Esophagus muscularis mucosa (tissue), 4 donors: ENCODE measurements around the gene PCDHGA6. TPM values are rescaled to one million over a fixed set of nuclear protein-coding genes. Genes with fewer than 3 reads are reported as not detected.
"Not testable (repeated sequence)": the region's sequence is repeated elsewhere in the genome, so short reads cannot be mapped to it uniquely, and the experiment has no call there.

Experiments used
- DNase-seq: peaks from one replicate; pipeline ENCODE4 v3.0.0-alpha.2; 2017; ENCODE audit errors: extremely low spot score
- H3K27ac ChIP-seq, 4 donors: fragments of 200-600 bp; sonication (generic); replicated peaks in 1 of 4; 1 replicate in 3 of 4; 2 replicates in 1 of 4; pipeline ENCODE4 v1.5.1; 2016 to 2019; ENCODE audit warnings: mild to moderate bottlenecking in 1 of 4
- H3K27me3 ChIP-seq, 4 donors: fragments of 200-600 bp; sonication (generic); one replicate each; pipeline versions ENCODE4 v1.5.1 to v1.6.0; 2016 to 2019
- H3K36me3 ChIP-seq, 4 donors: fragments of 200-600 bp; sonication (generic); one replicate each; pipeline ENCODE4 v1.5.1; 2016 to 2019
- H3K4me1 ChIP-seq, 4 donors: fragments of 200-600 bp; sonication (generic); one replicate each; pipeline ENCODE4 v1.5.1; 2016 to 2019
- H3K4me3 ChIP-seq, 4 donors: fragments of 200-600 bp; sonication (generic); 1 replicate in 2 of 4; 2 replicates in 2 of 4; pipeline ENCODE4 v1.5.1; 2016 to 2019; ENCODE audit warnings: mild to moderate bottlenecking in 4 of 4, moderate library complexity in 1 of 4
- H3K9me3 ChIP-seq, 4 donors: fragments of 200-600 bp; sonication (generic); 1 replicate in 3 of 4; 2 replicates in 1 of 4; pipeline ENCODE4 v1.5.1; 2016 to 2019
- CTCF ChIP-seq, 3 experiments: fragments of 200-600 bp in 2 of 3; fragments of 450-650 bp in 1 of 3; sonication (generic) in 2 of 3; IDR thresholded peaks; one replicate each; pipeline ENCODE4 v1.5.1; 2017 to 2019; ENCODE audit warnings: antibody characterized with exemption in 3 of 3, mild to moderate bottlenecking in 2 of 3, moderate library complexity in 1 of 3
- EP300 ChIP-seq: sonication (generic); formaldehyde crosslinking; IDR thresholded peaks from one replicate; pipeline ENCODE4 v1.6.1; 2017; ENCODE audit warnings: antibody characterized with exemption
- POLR2A ChIP-seq: fragments of 450-650 bp; IDR thresholded peaks from one replicate; pipeline ENCODE4 v1.6.1; 2017; ENCODE audit warnings: antibody characterized with exemption, moderate library complexity, mild to moderate bottlenecking, low read depth
- POLR2AphosphoS5 ChIP-seq, 2 donors: sonication (generic); formaldehyde crosslinking; IDR thresholded peaks; one replicate each; pipeline ENCODE4 v1.6.1; 2017; ENCODE audit warnings: antibody characterized with exemption in 2 of 2
- WGBS: methylation state at CpG from one replicate; pipeline ENCODE4 v1.1.5; 2018; 5-methylcytosine and 5-hydroxymethylcytosine counted together
- intact Hi-C: fragments of 100-400 bp; cut with DNase I; formaldehyde crosslinking; loops from one replicate; pipeline ENCODE4 v1.15.1; 2023
- total RNA-seq, 4 donors: library from RNA; depleted of rRNA; stranded (reverse); fragments of >200 nt; gene quantifications; one replicate each; pipeline versions ENCODE4 v1.1.0 to v1.2.1, GENCODE V29; 2016

Gene PCDHGA6
- total RNA-seq, 4 donors from 2014 or later = 4.1 to 7.1 (median 5.9) TPM

- DNase-seq = no peak
- WGBS = 29% methylated on average over 31 of the region's 31 CpGs
- no peak within 1 kb of the TSS for H3K27ac ChIP-seq
These were observed 39.3 kb downstream of the PCDHGA6 start, which contains the start of gene PCDHGA10 for GRCh38 chr5:141412854-141413539. Gene PCDHGA10 (plus strand): TSS chr5:141412987. CDS start chr5:141413176, 189 bp downstream.

GRCh38 chr5:141413540-141414069 is 39.9 kb downstream of the PCDHGA6 start:
- Histone ChIP-seq H3K4me1 (peaks cover 0 to 7% (median 0%) of the 10 kb centered on the region in 4 donors), H3K4me3 (peak overlapping the region; percentile 24 to 41 (median 32)), H3K27ac (no peak overlapping the region), H3K9me3 (peaks cover 10 to 98% (median 92%) of the 10 kb centered on the region in 4 donors), H3K36me3 (peaks cover 0 to 6% (median 2%) of the 10 kb centered on the region in 4 donors), H3K27me3 (no peaks in the 10 kb centered on the region)
- TF ChIP-seq POLR2A (no peak), CTCF (IDR thresholded peaks at IDR 0.05) (no peak)
- 18% methylated on average over 25 of the region's 25 CpGs for WGBS
- DNase-seq = no peak
- intact Hi-C loops = loop anchor here (10.0 kb wide), 1 partner anchor 111 kb away; no protein-coding TSS in a partner anchor

More at GRCh38 chr5:141412854-141413539, 39.3 kb downstream of the PCDHGA6 start, which contains the start of gene PCDHGA10:
- Histone ChIP-seq H3K36me3 (peaks cover 0 to 6% (median 2%) of the 10 kb centered on the region in 4 donors), H3K4me3 (peak within 1 kb of the TSS; percentile 24 to 41 (median 32)), H3K9me3 (peaks cover 11 to 98% (median 92%) of the 10 kb centered on the region in 4 donors), H3K4me1 (peaks cover 0 to 7% (median 0%) of the 10 kb centered on the region in 4 donors), H3K27me3 (no peaks in the 10 kb centered on the region)
- intact Hi-C loops = loop anchor here (10.0 kb wide), 1 partner anchor 112 kb away; no protein-coding TSS in a partner anchor
- peak; percentile 16 to 35 (median 27) for TF ChIP-seq CTCF (IDR thresholded peaks at IDR 0.05)
- TF ChIP-seq EP300 = no peak

- intact Hi-C loops = loop anchor here (5.0 to 10.0 kb wide), 2 partner anchors 110 to 143 kb away; no protein-coding TSS in a partner anchor
- not testable (repeated sequence) for H3K27me3 ChIP-seq
These were observed 41.0 kb downstream of the PCDHGA6 start for GRCh38 chr5:141414548-141415274.

DNA sequence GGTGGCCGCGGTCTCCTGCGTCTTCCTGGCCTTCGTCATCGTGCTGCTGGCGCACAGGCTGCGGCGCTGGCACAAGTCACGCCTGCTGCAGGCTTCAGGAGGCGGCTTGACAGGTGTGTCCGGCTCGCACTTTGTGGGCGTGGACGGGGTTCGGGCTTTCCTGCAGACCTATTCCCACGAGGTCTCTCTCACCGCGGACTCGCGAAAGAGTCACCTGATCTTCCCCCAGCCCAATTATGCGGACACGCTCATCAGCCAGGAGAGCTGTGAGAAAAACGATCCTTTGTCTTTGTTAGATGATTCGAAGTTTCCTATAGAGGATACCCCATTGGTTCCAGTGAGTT is 41.6 kb downstream of the PCDHGA6 start:
- intact Hi-C loops = loop anchor here (5.0 to 10.0 kb wide), 2 partner anchors 110 to 142 kb away; no protein-coding TSS in a partner anchor
- not testable (repeated sequence) for H3K27me3 ChIP-seq, DNase-seq, H3K27ac ChIP-seq, H3K36me3 ChIP-seq, H3K4me3 ChIP-seq
- Histone ChIP-seq H3K9me3 (peaks cover 9 to 98% (median 92%) of the 10 kb centered on the region in 4 donors), H3K4me1 (peaks cover 0 to 17% (median 4%) of the 10 kb centered on the region in 4 donors)
- WGBS = 34% methylated on average over 17 of the region's 24 CpGs

More at GRCh38 chr5:141414548-141415274, 41.0 kb downstream of the PCDHGA6 start:
- H3K27ac ChIP-seq, DNase-seq, H3K36me3 ChIP-seq, H3K4me3 ChIP-seq: not testable (repeated sequence)
- Histone ChIP-seq H3K9me3 (peaks cover 4 to 98% (median 92%) of the 10 kb centered on the region in 4 donors), H3K4me1 (peaks cover 0 to 15% (median 3%) of the 10 kb centered on the region in 4 donors)
- 50% methylated on average over 10 of the region's 46 CpGs for WGBS

DNA sequence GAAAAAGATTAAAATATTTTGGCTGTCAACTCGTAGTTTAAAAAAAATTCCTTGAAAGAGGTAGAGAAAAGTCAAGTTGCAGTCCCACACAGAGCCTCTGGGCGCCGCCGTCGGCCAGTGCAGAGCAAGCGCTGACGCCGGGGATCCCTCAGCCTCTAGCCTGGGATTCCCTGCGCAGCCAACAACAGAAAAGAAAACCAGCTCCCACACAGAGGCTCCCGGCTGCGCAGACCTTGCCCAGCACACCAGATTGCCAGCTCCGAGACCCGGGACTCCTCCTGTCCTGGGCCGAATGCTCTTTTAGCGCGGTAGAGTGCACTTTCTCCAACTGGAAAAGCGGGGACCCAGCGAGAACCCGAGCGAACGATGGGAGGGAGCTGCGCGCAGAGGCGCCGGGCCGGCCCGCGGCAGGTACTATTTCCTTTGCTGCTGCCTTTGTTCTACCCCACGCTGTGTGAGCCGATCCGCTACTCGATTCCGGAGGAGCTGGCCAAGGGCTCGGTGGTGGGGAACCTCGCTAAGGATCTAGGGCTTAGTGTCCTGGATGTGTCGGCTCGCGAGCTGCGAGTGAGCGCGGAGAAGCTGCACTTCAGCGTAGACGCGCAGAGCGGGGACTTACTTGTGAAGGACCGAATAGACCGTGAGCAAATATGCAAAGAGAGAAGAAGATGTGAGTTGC is 43.9 kb downstream of the PCDHGA6 start, which contains the start of gene PCDHGB7:
TSS of gene PCDHGB7 (plus strand) at position 184 of the 679 bp plus-strand sequence. CDS start at position 367, 183 bp downstream.
- H3K4me3 ChIP-seq = peak within 1 kb of the TSS; percentile 48 to 57 (median 49)
- H3K9me3 ChIP-seq = peaks cover 17 to 98% (median 95%) of the 10 kb centered on the region in 4 donors
- intact Hi-C loops = loop anchor here (5.0 to 10.0 kb wide), 2 partner anchors 107 to 140 kb away; no protein-coding TSS in a partner anchor

More for the DNA sequence above, 43.9 kb downstream of the PCDHGA6 start, which contains the start of gene PCDHGB7:
- H3K27ac ChIP-seq = peak within 1 kb of the TSS; percentile 50 to 73 (median 58)
- peaks cover 0 to 17% (median 6%) of the 10 kb centered on the region in 4 donors for H3K4me1 ChIP-seq
- 10% methylated on average over 28 of the region's 47 CpGs for WGBS
- peaks cover 4 to 13% (median 8%) of the 10 kb centered on the region in 4 donors for H3K36me3 ChIP-seq
- not testable (repeated sequence) for H3K27me3 ChIP-seq, DNase-seq
- TF ChIP-seq POLR2AphosphoS5 (IDR thresholded peaks at IDR 0.05) (peak in 1 of 2 donors; percentile 13), CTCF (IDR thresholded peaks at IDR 0.05) (peak; percentile 56 to 69 (median 64))
